Fibroblast of skin of left quadriceps (primary cell): ENCODE data around the gene SLCO4A1.

Source experiments
- DNase-seq, 2 experiments: peaks; one replicate each; pipeline ENCODE4 v3.0.0-alpha.2; 2013; ENCODE audit warnings: low read depth in 2 of 2

Gene SLCO4A1

GRCh38 chr20:62653373-62653772 lies 11.1 kb downstream of the SLCO4A1 start:
- no peak for DNase-seq

GRCh38 chr20:62653951-62654685 lies 11.8 kb downstream of the SLCO4A1 start:
- DNase-seq = no peak

DNA sequence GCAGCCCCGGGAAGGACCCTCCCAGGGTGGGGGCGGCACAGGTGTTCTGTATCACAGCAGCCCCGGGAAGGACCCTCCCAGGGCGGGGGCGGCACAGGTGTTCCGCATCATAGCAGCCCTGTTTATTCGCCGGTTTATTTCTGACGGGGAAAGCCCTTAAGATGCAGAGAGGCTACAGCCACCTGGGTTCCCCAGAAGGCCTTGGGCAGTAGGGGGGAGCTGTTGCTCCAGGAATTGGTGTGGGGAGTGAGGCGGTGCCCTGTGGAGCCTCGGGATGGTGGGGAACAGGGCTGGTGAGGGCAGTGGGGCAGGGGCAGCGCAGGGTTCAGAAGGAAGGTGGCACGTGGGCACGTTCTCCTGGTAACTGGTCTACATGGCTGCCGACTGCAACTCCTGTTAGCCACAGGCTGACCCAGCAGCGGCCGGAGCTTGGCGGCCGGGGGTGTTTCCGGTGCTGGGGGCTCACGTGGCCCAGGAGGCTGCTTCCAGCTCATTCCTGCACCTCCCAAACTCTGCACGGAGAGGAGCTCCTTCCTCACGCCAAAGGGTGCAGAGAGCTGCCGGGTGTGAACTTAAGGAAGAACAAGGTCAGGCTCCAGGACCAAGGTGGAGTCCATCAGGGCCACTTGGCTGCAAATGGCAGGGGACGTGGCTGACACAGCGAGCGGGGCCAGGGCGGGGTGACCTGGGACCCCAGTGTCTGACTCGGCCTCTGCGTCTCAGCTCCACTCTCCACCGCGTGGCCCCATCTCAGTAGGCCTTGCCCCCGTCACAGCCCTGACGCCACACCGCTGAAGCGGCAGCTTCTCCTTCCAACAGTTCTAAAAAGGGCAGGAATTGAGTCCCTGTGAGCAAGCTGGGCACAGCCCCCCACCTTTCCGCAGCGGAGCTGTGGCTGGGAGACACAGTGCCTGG lies 13.2 kb downstream of the SLCO4A1 start:
- DNase-seq = no peak

GRCh38 chr20:62656197-62656918 lies 14.1 kb downstream of the SLCO4A1 start:
- DNase-seq = no peak

DNA sequence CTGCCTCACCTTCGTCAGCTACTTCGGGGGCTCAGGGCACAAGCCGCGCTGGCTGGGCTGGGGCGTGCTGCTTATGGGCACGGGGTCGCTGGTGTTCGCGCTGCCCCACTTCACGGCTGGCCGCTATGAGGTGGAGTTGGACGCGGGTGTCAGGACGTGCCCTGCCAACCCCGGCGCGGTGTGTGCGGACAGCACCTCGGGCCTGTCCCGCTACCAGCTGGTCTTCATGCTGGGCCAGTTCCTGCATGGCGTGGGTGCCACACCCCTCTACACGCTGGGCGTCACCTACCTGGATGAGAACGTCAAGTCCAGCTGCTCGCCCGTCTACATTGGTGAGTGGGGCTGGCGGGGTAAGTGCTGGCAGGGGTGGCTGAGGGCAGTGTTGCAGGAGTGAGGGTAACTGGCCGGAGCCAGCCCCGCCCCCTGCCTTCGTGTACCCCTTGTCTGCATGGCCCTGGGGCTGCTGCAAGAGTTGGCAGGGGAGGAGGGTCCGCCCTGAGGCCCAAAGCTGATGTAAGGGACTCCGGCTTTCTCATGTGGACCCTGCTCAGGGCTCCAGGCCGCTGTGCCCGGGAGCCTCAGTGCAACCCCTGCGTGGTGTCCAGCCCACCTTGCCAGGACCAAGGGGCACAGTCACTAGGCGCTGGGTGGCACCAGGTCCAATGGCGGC lies 14.8 kb downstream of the SLCO4A1 start:
- DNase-seq = no peak

- DNase-seq = no peak
Measured at GRCh38 chr20:62657589-62657942, 15.3 kb downstream of the SLCO4A1 start.

GRCh38 chr20:62657956-62658355 lies 15.7 kb downstream of the SLCO4A1 start:
- DNase-seq = no peak

- DNase-seq = no peak
Measured at GRCh38 chr20:62658593-62659178, 16.4 kb downstream of the SLCO4A1 start.

DNA sequence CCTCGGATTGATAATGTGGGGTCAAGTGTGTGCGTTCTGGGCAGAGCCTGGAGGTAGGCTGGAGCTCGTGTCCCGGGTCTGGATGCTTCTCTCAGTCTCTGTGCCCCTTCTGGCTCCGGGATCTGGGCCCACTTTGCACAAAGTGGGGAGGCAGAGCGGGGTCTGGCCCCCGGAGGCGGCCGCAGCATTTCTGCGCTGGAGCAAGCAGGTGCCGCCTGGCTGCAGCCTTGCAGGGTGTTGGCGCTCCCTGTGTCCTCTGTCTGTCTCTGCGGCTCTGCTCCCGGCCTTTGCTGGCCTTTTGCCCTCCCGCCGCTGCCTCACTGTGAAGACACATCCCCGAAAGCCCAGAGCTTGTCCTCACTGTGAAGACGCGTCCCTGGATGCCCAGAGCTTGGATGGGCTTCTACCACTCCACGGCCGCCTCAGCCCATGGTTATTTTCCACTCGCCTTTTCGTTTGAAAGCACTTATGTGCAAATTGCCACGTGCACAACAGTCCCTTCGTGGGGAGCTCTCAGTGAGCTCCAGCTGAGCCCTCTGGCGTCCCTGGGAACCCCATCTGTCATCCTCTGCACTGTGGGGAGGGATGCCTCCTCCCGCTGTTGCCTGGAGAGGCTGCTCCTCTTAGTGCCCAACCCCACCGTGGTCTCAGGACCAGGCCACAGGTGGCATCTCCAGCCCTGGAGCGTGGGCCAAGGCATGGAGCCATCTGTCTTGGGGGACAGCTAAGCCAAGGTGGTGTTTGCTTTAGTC lies 17.4 kb downstream of the SLCO4A1 start:
- no peak for DNase-seq

DNA sequence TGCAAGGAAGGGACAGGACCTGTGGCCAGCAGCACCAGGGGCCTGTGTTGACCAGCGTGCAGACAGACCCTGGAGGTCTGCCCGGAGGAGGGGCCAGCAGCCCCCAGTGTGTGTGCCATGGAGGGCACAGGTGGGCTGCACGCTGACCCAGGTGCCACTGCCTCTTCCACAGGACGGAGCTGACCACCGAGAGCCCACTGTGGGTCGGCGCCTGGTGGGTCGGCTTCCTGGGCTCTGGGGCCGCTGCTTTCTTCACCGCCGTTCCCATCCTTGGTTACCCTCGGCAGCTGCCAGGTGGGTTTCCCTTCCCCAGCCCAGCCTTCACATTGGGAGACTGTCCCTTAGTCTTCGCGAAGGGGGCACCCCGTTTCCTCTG lies 17.9 kb downstream of the SLCO4A1 start:
- DNase-seq = no peak

GRCh38 chr20:62660768-62661167 lies 18.5 kb downstream of the SLCO4A1 start:
- DNase-seq = no peak

DNA sequence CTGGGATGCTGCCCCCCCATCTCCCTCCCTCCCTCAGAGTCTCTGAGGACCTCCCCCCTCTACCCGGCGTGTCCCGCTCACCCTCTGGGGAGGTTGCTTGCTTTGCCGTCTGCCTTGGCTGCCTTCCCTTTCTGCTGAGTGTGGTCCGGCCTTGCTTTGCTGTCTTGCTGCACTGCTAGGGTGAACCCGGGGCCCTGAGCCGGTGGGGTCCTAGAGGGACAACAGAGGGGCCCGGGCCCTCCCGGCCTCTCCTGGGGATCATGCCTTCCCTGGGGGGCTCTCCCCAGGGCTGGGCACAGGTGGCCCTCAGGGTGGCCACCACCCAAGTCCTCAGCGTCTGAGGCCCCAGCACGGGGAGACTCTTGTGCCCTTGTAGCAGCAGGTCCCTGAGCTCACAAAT lies 19.3 kb downstream of the SLCO4A1 start:
- no peak for DNase-seq

DNA sequence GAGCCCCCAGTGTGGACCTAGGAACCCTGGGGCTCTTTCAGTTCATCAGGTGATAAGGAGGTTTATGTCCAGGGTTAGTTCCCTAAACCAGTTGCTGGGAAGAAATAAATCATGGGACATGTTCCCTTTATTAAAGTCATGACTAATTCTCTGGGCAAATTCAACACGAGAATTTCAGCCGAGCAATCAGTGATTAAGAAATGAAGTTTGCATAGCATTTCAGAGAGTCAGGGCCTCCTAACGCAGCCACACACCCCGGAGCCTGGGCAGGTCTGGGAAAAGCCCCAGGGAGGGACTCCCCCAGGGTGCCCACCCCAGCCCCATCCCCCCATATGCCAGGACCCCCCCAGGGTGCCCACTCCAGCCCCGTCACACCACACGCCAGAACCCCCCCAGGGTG lies 20.1 kb downstream of the SLCO4A1 start:
- DNase-seq = peak; percentile 53 to 56

DNA sequence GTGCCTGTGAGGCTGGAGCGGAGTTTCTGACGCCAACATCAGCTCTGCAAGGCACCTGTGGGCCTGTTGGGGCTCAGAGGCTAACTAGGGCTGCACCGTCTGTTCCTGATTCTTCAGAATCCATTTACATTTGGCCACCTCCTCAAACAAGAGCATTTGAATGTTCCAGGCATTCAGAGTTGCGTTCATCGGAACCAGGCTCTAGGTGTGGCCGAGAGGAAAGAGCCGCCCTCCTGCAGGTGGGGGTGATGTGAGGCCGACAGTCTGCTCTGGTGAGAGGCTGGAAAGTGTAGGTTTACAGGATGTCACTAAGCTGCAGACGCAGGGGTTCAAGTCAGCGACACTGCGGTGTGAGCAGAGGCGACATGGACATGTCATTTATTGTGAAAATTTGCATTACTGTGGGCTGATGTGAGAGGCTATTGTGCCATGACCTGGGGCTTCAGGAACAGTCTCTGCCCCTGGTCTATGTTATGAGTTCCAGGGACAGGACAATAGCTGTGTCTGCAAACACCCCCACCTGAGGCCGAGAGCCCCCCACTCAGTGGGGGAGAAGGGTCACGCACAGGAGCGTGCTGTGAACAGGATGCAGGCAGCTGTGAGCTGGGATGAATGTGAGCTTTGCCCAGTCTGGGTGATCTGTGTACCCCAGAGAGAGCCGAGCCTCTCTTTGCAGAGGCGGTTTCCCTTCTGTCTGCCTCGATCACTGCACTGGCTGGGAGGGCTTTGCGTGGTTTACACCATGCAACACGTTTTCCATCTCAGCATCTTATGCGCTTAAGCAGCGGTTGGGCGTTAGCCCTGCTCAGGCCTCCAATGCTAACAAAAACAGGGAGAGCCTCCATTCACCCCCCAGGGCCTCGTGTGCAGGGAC lies 21.1 kb downstream of the SLCO4A1 start:
- DNase-seq = no peak

- no peak for DNase-seq
Measured at GRCh38 chr20:62664019-62664971, 22.0 kb downstream of the SLCO4A1 start.

GRCh38 chr20:62665153-62665754 lies 23.0 kb downstream of the SLCO4A1 start:
- no peak for DNase-seq

GRCh38 chr20:62665826-62666735 lies 23.8 kb downstream of the SLCO4A1 start:
- no peak for DNase-seq
